Cerebellar cortex (tissue), 1 donor: Measurements from ENCODE around the gene HECTD1.
"Not testable (repeated sequence)": the region's sequence is repeated elsewhere in the genome, so short reads cannot be mapped to it uniquely, and the experiment has no call there.

Experiments
- DNase-seq: peaks from one replicate; pipeline ENCODE4 v3.0.0-alpha.2; 2015; ENCODE audit warnings: low spot score

HECTD1 gene

DNA sequence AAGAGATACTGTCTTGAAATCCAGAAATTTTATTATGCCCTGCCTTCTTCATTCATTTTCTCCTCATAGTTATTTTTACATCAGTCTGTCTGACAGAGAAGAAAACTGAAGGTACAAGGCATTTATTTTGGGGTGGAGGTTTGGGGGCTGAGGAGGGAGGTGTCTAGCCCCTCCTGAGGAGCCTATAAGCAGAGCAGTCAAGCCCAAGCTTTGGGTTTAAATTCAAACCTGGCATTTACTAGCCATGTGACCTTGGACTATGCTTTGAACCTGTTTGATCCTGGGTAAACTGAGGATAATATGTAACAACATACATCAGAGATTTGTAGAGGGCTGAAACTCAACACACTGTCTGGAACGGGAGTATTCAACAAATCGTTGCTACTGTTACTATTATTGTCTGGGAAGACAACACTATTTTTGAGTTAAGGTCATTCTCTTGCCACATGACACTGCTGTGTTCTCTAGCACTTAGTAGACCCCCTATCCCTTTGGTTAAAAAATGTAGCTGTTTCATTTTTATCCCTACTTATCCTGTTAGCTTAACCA lies 115.4 kb downstream of the HECTD1 start:
- DNase-seq, result no peak

DNA sequence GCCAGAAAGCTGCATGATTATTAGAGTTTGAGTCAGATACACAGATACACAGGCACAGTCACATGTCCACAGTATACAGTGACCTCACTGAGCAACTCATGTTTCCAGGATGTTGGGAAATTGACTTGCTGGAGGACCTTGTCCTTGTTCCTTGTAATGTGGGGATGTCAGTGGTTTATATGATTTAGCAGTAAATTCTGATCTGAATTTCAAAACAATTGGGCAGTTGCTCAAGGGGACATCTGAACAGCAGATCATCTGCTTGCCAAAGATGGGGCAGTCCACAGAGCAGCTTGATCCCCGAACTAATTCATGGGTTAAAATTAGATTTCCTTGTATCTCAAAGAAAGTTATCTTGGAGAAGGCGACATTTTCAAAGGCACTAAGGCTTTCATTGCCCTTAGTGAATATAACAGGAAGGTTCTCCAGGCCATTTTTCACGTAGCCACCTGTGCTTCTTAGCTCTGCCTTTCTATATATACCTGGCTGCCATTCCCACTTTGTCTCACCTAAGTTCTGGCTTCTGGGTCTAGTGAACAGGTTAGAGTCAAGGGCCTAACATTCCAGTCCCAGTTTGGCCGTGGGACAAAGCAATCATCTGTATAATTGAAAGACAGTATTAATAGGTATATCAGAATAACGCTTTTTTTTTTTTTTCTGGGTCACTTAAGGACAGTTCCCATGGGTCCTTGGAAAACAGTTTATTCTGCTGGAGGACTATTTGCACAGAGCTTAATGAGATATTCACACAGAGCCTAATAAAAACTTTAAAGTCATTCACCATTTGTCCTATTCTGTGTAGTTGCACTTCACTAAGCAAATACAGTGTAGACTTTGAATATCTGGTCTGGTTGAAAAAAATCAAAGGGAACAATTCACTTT lies 116.5 kb downstream of the HECTD1 start:
- DNase-seq, result no peak

DNA sequence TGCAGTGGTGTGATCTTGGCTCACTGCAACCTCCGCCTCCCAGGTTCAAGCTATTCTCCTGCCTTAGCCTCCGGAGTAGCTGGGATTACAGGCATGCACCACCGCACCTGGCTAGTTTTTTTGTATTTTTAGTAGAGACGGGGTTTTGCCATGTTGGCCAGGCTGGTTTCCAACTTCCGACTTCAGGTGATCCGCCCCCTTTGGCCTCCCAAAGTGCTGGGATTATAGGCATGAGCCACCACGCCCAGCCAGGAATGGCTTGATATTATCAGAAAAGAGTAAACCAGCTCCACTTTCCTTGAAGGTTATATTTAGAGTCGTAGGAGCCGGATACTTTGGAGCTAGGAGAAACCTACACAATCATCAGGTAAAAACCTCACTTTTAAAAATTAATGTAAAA lies 121.1 kb downstream of the HECTD1 start:
- DNase-seq, result not testable (repeated sequence)

DNA sequence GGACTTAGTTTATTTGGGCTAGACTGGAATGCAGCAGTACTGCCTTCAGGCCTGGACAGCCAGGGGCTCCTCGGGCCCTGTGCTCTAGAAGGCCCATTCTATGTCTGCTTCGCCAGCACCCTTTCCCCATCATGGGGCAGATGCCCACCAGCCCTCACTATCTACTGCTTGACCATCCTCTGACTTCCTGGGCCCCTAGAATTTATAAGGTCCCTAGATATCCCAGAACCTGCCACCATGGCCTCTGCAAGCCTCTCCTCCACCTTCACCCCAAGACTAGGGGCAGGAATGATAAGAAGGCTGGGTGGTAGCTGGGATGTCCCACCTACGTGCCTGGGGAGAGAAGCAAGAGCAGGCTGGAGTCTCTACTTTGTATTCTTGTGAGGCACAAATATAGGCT lies 122.6 kb downstream of the HECTD1 start:
- no peak for DNase-seq

DNA sequence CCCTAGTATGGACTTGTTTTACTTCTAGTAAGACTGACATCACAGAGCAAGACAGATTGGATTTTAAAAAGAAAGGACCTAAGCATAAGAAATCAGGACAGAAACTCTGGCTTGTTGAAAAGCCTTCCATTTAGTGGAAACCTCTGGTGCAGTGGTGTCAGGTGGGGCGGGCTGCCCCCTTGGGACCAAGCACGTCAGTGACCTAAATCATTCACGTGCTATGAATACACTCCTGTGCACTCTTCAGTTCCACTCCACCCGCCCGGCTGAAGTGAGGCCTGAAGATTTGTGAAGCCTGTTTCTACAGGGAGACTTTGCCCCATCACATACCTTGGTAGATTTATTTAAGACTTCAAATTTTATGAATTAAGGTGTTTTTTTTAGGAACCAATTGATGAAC lies 123.2 kb downstream of the HECTD1 start:
- DNase-seq, result no peak

DNA sequence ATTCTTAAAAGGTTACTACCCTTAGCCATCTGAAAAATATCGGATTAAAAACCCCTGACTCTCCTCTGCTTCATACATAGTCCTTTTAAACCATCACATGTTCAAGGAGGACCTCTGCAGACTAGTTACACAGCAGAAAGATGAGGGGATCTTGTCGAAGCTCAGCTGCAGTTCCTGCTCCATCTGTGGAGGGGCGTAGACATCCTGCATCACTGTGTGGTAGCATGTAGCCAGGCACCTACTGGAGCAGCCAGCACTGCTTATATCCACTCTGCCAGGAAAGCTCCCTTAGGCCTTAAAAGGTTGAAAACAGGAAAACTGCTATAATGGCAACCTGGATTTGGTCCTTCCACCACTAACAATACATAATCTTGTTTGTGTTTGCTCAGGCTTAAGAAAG lies 123.8 kb downstream of the HECTD1 start:
- no peak for DNase-seq

DNA sequence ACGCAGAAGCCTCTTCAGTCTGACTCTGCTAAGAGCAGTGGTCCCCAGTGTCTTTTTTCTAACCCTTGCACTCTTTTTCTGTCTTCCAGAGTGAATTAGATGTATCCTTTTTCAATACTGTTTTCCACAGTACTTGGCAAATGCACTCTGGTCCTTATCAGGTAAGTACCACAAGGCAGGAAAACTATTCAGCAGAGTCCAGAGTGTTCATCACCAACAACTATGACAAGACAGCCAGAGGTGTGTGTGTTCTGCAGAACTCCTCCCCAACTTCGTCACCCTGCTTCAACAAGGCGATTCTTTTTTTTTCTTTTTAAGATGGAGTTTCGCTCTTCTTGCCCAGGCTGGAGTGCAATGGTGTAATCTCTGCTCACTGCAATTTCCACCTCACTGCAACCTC lies 127.1 kb downstream of the HECTD1 start:
- no peak for DNase-seq

DNA sequence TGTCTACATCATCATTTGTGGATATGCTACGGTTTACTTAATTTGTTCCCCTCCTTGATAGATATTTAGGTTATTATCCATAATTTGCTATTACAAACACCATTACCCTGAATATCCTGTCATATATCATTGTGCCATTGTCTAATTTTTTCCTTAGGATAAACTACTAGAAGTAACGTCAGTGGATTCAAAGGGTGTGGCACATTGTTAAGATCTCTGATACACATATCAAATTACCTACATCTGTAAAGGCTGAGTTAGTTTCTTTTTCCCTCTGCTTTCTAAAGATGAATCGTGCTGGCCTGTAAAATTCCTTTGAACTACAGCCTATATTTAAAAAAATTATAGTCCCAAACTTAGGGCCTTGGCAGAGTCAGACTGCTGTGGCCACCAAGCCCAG lies 127.5 kb downstream of the HECTD1 start:
- no peak for DNase-seq

DNA sequence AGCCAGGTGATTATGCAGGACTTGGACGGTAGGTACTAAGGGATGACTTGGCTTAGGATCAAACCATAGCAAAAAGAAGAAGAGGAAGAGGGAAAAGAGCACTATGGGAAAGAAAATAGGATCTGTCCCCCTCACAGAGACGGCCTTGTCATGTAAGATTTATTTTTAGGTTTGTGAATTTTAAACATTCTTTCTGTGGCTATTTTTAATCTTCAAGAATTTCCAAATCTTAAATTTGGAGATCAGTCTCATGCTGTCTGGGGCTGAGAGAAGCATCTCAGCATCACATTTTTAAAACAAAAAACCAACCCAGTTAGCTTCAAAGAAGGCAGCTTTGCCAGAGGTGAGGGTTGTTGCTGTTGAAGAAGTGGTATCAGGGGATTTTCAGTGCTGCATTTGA lies 128.8 kb downstream of the HECTD1 start:
- no peak for DNase-seq

DNA sequence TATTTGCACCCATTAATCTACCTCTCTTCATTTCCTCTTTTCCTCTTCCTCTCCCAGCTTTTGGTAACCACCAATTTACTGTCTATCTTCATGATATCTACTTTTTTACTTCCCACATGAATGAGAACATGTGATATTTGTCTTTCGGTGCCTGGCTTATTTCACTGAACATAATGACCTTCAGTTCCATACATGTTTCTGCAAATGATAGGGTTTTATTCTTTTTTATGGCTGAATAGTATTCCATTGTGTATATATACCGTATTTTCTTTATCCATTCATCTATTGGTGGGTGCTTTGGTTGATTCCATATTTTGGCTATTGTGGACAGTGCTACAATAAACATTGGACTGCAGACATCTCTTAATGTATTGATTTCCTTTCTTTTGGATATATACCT lies 132.4 kb downstream of the HECTD1 start:
- no peak for DNase-seq

DNA sequence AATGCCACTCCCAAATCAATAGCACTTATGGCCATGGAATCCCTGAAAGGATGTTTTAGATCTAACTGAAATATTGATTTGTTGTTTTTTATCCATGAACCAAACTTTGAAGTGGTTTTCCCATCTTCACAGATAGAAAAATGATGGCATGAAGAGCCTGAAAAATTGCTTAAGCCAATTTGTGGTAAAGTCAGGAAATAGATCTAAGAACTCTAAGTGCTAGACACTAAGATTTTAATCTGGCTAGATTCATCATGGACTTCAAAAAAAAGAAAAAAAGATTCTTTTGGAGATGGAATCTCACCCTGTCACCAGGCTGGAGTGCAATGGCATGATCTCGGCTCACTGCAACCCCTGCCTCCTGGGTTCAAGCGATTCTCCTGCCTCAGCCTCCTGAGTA lies 136.4 kb downstream of the HECTD1 start:
- DNase-seq, result no peak

DNA sequence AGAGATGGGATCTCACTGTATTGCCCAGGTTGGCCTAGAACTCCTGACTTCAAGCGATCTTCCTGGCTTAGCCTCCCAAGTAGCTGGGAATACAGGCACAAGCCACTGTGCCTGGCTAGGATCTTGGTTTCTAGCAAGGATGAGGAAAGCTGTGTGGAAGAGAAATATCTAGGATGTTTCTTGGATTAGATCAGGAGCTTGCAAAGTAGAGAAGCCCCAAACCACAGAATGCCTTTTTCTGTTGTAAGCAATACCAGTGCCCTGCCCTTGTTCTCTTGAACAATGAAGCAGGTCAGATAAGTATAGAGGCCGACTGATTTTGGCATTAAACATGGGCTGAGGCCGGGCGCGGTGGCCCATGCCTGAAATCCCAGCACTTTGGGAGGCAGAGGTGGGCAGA lies 137.2 kb downstream of the HECTD1 start:
- no peak for DNase-seq

DNA sequence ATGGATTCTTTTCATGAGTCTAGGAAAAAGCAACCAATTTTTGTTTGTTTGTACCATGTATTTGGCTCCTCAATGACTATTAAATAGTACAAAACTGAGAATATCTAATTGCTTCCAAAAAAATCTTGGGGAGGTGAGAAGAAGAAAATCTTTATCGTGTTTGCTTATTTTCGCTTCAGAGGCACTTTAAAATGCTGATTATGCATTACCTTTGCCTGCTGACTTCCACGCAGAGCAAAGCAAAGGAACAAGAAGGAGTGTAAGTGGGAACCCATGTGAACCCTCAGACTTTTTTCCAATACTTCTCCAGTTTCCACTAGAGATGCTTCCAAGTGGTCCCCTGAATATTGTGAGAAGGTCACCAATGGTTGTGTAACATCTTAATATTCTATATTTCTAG lies 138.2 kb downstream of the HECTD1 start:
- DNase-seq, result no peak

DNA sequence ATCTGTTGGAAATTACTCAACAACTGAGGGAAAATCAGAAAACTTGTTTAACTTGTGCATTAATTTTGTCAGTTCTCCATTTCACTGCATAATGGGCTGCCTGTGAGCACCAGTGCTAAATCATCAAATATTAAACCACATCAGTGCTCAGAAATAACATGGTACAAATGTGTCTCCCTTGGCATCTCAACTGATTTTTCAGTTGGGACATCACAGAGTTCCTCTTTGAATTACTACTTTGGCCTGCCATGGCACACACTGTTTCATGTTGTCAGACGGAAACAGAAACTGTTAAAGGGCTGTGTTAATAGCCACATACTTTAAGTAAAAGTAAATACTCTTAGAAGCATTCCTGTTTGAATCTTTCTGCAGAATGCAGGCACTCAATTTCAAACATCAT lies 139.4 kb downstream of the HECTD1 start:
- DNase-seq, result no peak

DNA sequence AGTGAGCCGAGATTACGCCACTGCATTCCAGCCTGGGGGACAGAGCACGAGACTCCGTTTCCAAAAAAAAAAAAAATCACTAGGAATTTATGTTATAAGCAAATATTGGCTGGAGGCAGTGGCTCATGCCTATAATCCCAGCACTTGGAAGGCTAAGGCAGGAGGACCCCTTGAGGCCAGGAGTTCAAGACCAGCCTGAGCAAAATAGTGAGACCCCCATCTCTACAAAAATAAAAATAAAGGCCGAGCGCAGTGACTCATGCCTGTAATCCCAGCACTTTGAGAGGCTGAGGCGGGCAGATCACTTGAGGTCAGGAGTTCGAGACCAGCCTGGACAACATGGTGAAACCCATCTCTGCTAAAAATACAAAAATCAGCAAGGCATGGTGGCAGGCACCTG lies 144.7 kb downstream of the HECTD1 start:
- DNase-seq, result not testable (repeated sequence)

DNA sequence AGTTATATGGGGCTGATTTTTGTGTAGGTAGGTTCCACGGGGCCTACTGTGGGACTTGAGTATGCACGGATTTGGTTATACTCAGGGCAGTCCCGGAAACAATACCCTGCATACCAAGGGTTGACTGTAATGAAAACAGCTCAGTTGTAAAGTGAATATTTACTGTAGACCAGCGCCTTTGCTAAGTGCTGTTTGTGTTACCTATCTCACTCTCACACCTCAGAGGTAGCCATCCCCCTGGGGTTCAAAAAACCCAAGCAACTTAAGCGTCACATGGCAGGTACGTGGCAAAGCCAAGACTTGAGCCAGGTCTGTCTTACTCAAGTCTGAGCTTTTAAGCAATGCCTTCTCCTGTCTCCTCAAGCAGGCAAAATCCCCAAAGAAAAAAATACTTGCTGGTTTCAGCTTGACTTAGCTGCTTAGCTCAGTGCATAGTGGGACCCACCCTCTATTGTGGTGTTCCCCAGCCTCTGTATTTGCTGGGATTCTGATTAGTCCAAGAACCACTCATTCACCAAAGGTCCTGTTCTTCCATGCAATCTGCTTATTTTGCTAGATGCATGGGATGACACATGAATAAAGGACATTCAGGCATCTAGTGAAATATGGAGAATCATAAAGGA lies 147.2 kb downstream of the HECTD1 start:
- DNase-seq, result no peak

DNA sequence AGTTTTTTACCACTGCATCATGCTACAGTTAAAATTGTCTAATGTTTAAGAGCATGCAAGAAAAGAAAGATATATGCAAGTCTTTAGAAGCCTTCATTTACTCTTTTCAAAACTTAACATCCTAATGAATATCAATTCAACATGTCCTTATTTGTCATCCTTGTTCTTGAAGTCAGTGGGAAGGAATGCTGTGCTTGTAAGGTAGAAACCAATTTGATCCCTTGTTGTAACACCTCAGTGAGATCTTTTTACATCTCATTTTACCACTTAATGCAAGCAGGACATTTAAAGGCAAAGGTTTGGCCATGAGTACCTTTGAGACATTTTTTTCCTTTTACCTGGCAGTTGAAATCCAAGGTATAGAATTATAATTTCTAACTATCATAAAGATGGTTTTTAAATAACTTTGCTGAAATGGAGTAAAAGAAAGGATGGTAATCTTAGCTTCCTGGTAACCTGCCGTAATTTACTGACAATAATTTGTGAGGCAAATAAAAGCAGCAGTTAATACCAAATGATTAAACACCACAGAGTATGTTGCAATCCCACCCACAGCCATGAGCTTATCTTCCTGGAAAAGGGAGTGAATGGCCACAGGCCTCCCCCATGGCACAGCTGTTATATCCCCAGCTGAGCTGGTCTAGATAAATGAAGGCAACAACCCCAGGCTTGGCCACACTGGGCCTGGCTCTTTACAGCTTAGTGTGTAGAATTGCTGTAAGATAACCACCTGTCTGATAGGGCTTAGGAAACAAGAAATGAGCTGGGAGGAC lies 148.3 kb downstream of the HECTD1 start:
- DNase-seq, result no peak

DNA sequence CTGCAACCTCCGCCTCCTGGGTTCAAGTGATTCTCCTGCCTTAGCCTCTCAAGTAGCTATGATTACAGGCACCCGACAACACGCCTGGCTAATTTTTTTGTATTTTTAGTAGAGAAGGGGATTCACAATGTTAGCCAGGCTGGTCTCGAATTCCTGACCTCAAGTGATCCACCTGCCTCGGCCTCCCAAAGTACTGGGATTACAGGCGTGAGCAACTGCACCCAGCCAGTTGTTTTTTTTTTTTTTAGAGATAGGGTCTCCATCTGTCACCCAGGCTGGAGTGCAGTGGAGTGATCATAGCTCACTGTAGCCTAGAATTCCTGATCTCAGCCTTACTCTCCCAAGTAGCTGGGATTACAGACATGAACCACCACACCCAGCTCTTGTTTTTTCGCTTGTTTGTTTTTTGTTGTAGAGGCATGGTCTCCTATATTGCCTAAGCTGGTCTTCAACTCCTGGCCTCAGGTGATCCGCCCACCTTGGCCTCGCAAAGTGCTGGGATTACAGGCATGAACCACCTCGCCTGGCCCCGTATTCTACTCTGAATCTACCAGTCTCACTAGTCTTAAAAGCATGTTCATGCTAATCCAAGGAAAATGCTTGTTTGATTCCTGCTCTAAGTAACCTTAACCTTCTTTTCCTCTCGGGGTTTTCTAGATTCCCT lies 149.8 kb downstream of the HECTD1 start:
- DNase-seq, result no peak

DNA sequence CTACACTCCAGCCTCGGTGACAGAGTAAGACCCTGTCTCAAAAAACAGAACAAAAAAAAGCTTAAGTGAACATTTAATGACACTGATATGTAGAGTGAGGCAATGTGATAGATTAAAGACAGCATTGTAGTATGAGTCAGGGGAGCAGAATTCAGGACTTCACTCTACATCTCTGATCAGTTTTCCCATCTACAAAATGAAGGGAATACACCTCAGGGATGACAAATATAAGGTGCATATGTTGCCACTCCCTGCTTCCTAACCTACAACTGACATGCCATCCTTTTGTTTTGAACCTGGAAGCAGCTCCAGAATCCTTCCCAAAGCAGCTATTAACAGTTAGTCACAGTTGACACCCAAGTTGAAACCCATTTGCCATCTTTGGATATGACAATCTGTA lies 150.6 kb downstream of the HECTD1 start:
- no peak for DNase-seq

DNA sequence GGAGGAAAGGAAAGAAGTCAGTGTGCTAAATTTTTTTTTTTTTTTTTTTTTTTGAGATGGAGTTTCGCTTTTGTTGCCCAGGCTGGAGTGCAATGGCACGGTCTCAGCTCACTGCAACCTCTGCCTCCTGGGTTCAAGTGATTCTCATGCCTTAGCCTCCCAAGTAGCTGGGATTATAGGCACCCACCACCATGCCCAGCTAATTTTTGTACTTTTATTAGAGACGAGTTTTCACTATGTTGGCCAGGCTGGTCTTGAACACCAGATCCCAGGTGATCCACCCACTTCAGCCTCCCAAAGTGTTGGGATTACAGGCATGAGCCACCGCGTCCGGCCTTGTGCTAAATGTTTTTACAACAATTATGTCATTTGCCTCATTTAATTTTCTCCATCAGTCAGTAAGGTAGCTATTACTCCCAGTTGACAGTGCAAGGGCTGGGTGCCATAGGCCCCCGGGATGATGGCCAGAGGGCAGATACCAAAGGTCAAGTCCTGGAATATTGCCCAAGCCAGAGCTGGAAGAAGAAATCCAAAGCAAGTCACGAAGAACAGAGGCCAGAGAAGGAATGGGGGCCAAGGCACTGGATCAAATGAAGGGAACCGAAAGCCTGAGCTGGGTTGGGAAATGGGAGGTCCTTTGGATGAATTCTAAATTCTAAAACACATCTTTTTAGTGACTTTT lies 154.5 kb downstream of the HECTD1 start:
- DNase-seq, result not testable (repeated sequence)

DNA sequence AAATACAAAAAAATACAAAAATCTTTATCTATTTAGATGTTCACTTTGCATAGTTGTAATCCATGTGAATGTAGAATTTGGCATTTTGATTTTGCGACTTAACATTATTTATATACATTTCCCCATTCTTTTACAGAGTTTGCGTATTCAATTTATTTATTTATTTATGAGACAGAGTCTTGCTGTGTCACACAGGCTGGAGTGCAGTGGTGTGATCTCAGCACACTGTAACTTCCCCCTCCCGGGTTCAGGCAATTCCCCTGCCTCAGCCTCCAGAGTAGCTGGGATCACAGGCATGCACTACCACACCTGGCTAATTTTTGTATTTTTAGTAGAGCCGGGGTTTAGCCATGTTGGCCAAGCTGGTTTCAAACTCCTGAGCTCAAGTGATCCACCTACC lies 156.1 kb downstream of the HECTD1 start:
- no peak for DNase-seq

DNA sequence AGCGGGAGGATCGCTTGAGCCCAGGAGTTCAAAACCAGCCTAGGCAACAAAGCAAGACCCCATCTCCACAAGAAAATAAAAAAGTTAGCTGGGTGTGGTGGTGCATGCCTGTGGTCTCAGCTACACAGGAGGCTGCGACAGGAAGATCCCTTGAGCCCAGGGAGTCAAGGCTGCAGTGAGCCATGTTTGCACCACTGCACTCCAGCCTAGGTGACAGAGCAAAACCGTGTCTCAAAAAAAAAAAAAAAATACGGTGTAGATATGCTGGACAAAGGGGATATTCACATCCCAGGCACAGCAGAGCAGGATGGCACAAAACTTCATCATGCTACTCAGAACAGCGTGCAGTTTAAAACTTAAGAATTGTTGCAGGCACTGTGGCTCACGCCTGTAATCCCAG lies 156.6 kb downstream of the HECTD1 start:
- no peak for DNase-seq
